Stimulated activated naive CD8-positive, alpha-beta T cell treated with anti-CD3 and anti-CD28 coated beads, Interleukin-15, Interleukin-2, amounts not matched to agents 100 ng/mL and 50 ng/mL, for 24 hours (primary cell): ENCODE data around the gene CEACAM7.
"Not testable (repeated sequence)": the region's sequence is repeated elsewhere in the genome, so short reads cannot be mapped to it uniquely, and the experiment has no call there.

ENCODE experiments used
- H3K27ac Mint-ChIP-seq: one replicate; pipeline ENCODE4 v1.8.0; 2021; ENCODE audit warnings: mild to moderate bottlenecking, mixed read lengths
- H3K27me3 Mint-ChIP-seq: one replicate; pipeline ENCODE4 v1.8.0; 2021; ENCODE audit warnings: mixed read lengths
- H3K36me3 Mint-ChIP-seq: one replicate; pipeline ENCODE4 v1.8.0; 2021; ENCODE audit warnings: low read depth, mixed read lengths
- H3K4me1 Mint-ChIP-seq: one replicate; pipeline ENCODE4 v1.8.0; 2021; ENCODE audit warnings: low read depth, mixed read lengths
- H3K4me3 Mint-ChIP-seq: one replicate; pipeline ENCODE4 v1.8.0; 2021; ENCODE audit warnings: mild to moderate bottlenecking, mixed read lengths
- H3K9me3 Mint-ChIP-seq: one replicate; pipeline ENCODE4 v1.8.0; 2021; ENCODE audit warnings: mixed read lengths

Gene CEACAM7

GRCh38 chr19:41694831-41695635, 7.0 kb upstream of the CEACAM7 start:
- H3K9me3 Mint-ChIP-seq, result peaks cover 7% of the 10 kb centered on the region
- no peaks in the 10 kb centered on the region for H3K36me3 Mint-ChIP-seq
- H3K4me3 Mint-ChIP-seq, result no peak overlapping the region
- peaks cover 39% of the 10 kb centered on the region for H3K27me3 Mint-ChIP-seq
- H3K4me1 Mint-ChIP-seq, result no peaks in the 10 kb centered on the region
- H3K27ac Mint-ChIP-seq, result no peak overlapping the region

- Mint-ChIP-seq H3K27me3 (peaks cover 43% of the 10 kb centered on the region), H3K4me1 (no peaks in the 10 kb centered on the region), H3K9me3 (peaks cover 7% of the 10 kb centered on the region), H3K27ac (no peak overlapping the region), H3K4me3 (no peak overlapping the region), H3K36me3 (no peaks in the 10 kb centered on the region)
Measured at GRCh38 chr19:41694196-41694595, 6.1 kb upstream of the CEACAM7 start.

- H3K9me3 Mint-ChIP-seq, result peaks cover 7% of the 10 kb centered on the region
- no peak overlapping the region for H3K27ac Mint-ChIP-seq
- H3K4me1 Mint-ChIP-seq, result no peaks in the 10 kb centered on the region
- H3K36me3 Mint-ChIP-seq, result no peaks in the 10 kb centered on the region
- no peak overlapping the region for H3K4me3 Mint-ChIP-seq
- peaks cover 40% of the 10 kb centered on the region for H3K27me3 Mint-ChIP-seq
Measured at GRCh38 chr19:41691268-41691970, 3.3 kb upstream of the CEACAM7 start.

GRCh38 chr19:41690801-41691065, 2.7 kb upstream of the CEACAM7 start:
- Mint-ChIP-seq H3K9me3 (peaks cover 7% of the 10 kb centered on the region), H3K36me3 (no peaks in the 10 kb centered on the region), H3K27ac (no peak overlapping the region), H3K4me3 (no peak overlapping the region), H3K4me1 (no peaks in the 10 kb centered on the region), H3K27me3 (peaks cover 36% of the 10 kb centered on the region)

GRCh38 chr19:41689993-41690800, 2.1 kb upstream of the CEACAM7 start:
- Mint-ChIP-seq H3K36me3 (no peaks in the 10 kb centered on the region), H3K27me3 (peaks cover 36% of the 10 kb centered on the region), H3K4me3 (no peak overlapping the region), H3K4me1 (no peaks in the 10 kb centered on the region), H3K9me3 (peaks cover 7% of the 10 kb centered on the region), H3K27ac (no peak overlapping the region)

- Mint-ChIP-seq H3K4me1 (no peaks in the 10 kb centered on the region), H3K27me3 (peaks cover 43% of the 10 kb centered on the region), H3K36me3 (no peaks in the 10 kb centered on the region), H3K27ac (no peak overlapping the region), H3K4me3 (no peak overlapping the region), H3K9me3 (peaks cover 7% of the 10 kb centered on the region)
Measured at GRCh38 chr19:41688687-41689086, 617 bp upstream of the CEACAM7 start.

GRCh38 chr19:41687419-41687818, 651 bp downstream of the CEACAM7 start:
- H3K36me3 Mint-ChIP-seq, result no peaks in the 10 kb centered on the region
- H3K27me3 Mint-ChIP-seq, result peaks cover 41% of the 10 kb centered on the region
- peaks cover under 1% of the 10 kb centered on the region for H3K9me3 Mint-ChIP-seq
- no peaks in the 10 kb centered on the region for H3K4me1 Mint-ChIP-seq
- no peak overlapping the region for H3K27ac Mint-ChIP-seq
- no peak overlapping the region for H3K4me3 Mint-ChIP-seq

GRCh38 chr19:41682437-41682836, 5.6 kb downstream of the CEACAM7 start:
- peaks cover 52% of the 10 kb centered on the region for H3K27me3 Mint-ChIP-seq
- no peak overlapping the region for H3K4me3 Mint-ChIP-seq
- H3K4me1 Mint-ChIP-seq, result no peaks in the 10 kb centered on the region
- H3K9me3 Mint-ChIP-seq, result no peaks in the 10 kb centered on the region
- no peak overlapping the region for H3K27ac Mint-ChIP-seq
- H3K36me3 Mint-ChIP-seq, result no peaks in the 10 kb centered on the region

GRCh38 chr19:41671486-41671885, 16.6 kb downstream of the CEACAM7 start:
- Mint-ChIP-seq H3K27me3 (peaks cover 70% of the 10 kb centered on the region), H3K4me3 (no peak overlapping the region), H3K9me3 (peaks cover 8% of the 10 kb centered on the region), H3K36me3 (no peaks in the 10 kb centered on the region), H3K4me1 (no peaks in the 10 kb centered on the region), H3K27ac (no peak overlapping the region)

- Mint-ChIP-seq H3K27ac (no peak overlapping the region), H3K9me3 (peaks cover 8% of the 10 kb centered on the region), H3K36me3 (no peaks in the 10 kb centered on the region), H3K27me3 (peaks cover 69% of the 10 kb centered on the region), H3K4me3 (no peak overlapping the region), H3K4me1 (no peaks in the 10 kb centered on the region)
Measured at GRCh38 chr19:41670755-41671154, 17.3 kb downstream of the CEACAM7 start.

GRCh38 chr19:41668315-41668714, 19.8 kb downstream of the CEACAM7 start:
- Mint-ChIP-seq H3K9me3 (peaks cover 21% of the 10 kb centered on the region), H3K4me3 (no peak overlapping the region), H3K27ac (no peak overlapping the region), H3K4me1 (no peaks in the 10 kb centered on the region), H3K36me3 (no peaks in the 10 kb centered on the region), H3K27me3 (peaks cover 54% of the 10 kb centered on the region)

GRCh38 chr19:41666075-41666474, 22.0 kb downstream of the CEACAM7 start:
- Mint-ChIP-seq H3K36me3 (no peaks in the 10 kb centered on the region), H3K27me3 (peaks cover 50% of the 10 kb centered on the region), H3K4me1 (no peaks in the 10 kb centered on the region), H3K27ac (no peak overlapping the region), H3K4me3 (no peak overlapping the region), H3K9me3 (peaks cover 31% of the 10 kb centered on the region)

GRCh38 chr19:41657157-41657556, 30.9 kb downstream of the CEACAM7 start:
- Mint-ChIP-seq H3K27ac (no peak overlapping the region), H3K9me3 (peaks cover 12% of the 10 kb centered on the region), H3K27me3 (peaks cover 56% of the 10 kb centered on the region), H3K36me3 (peaks cover 4% of the 10 kb centered on the region), H3K4me3 (no peak overlapping the region), H3K4me1 (peaks cover 7% of the 10 kb centered on the region)

GRCh38 chr19:41656756-41657155, 31.3 kb downstream of the CEACAM7 start:
- H3K36me3 Mint-ChIP-seq, H3K4me3 Mint-ChIP-seq, H3K27ac Mint-ChIP-seq, H3K4me1 Mint-ChIP-seq, H3K9me3 Mint-ChIP-seq: not testable (repeated sequence)
- peaks cover 55% of the 10 kb centered on the region for H3K27me3 Mint-ChIP-seq

- Mint-ChIP-seq H3K27ac (no peak overlapping the region), H3K27me3 (peaks cover 47% of the 10 kb centered on the region), H3K4me1 (peaks cover 7% of the 10 kb centered on the region), H3K36me3 (peaks cover 4% of the 10 kb centered on the region), H3K4me3 (no peak overlapping the region), H3K9me3 (peaks cover 5% of the 10 kb centered on the region)
Measured at GRCh38 chr19:41652250-41652649, 35.8 kb downstream of the CEACAM7 start.
